Left lung (tissue), 14 donors: ENCODE results near the gene TPBG. TPM values are rescaled to one million over a fixed set of nuclear protein-coding genes. Genes with fewer than 3 reads are reported as not detected.

Source experiments
- ATAC-seq: fragments of 200-7000 bp; cut with Tn5 transposase; one replicate; pipeline ENCODE4 v1.9.1; 2020; ENCODE audit warnings: moderate library complexity
- DNase-seq, 4 donors: peaks; one replicate each; pipeline ENCODE4 v3.0.0-alpha.2; 2013 to 2020
- H3K27ac ChIP-seq, 2 donors: fragments of 200-600 bp; sonication (generic) in 1 of 2; one replicate each; pipeline versions ENCODE4 v1.5.0 to v1.8.0; 2020 to 2021
- H3K27me3 ChIP-seq, 2 donors: fragments of 200-600 bp; sonication (generic) in 1 of 2; one replicate each; pipeline versions ENCODE4 v1.5.0 to v1.8.0; 2020 to 2021
- H3K36me3 ChIP-seq, 2 donors: fragments of 200-600 bp; sonication (generic) in 1 of 2; one replicate each; pipeline versions ENCODE4 v1.5.0 to v1.8.0; 2020 to 2021
- H3K4me1 ChIP-seq, 2 donors: fragments of 200-600 bp; one replicate each; pipeline ENCODE4 v1.8.0; 2021
- H3K4me3 ChIP-seq, 2 donors: fragments of 200-600 bp; sonication (generic) in 1 of 2; one replicate each; pipeline versions ENCODE4 v1.5.0 to v1.8.0; 2020 to 2021; ENCODE audit warnings: mild to moderate bottlenecking in 1 of 2
- H3K9me3 ChIP-seq, 2 donors: fragments of 200-600 bp; sonication (generic) in 1 of 2; one replicate each; pipeline versions ENCODE4 v1.5.0 to v1.8.0; 2020 to 2021
- CTCF ChIP-seq, 2 donors: fragments of 200-600 bp; sonication (generic) in 1 of 2; IDR thresholded peaks; one replicate each; pipeline versions ENCODE4 v1.5.0 to v1.8.0; 2021; ENCODE audit warnings: antibody characterized with exemption in 2 of 2
- intact Hi-C, 2 donors: fragments of 100-400 bp; cut with DNase I; formaldehyde crosslinking; loops; one replicate each; pipeline versions ENCODE4 v1.11.2 to v1.14.2; 2022
- long read RNA-seq, 12 donors: library from polyadenylated mRNA in 2 of 12; unstranded in 2 of 12; transcript quantifications; one replicate each; pipeline ENCODE4 v2.0.0 and lab custom pipeline, GENCODE V29; 2019 to 2026
- polyA plus RNA-seq, 6 donors: library from polyadenylated mRNA; unstranded; fragments of 120-200 nt; gene quantifications; one replicate each; pipeline ENCODE4 v1.2.1, GENCODE V29; 2013; ENCODE audit not compliant: insufficient read length in 6 of 6
- total RNA-seq, 2 donors: library from RNA; stranded (reverse); fragmentation: NEBNext Ultra II Directional; extraction: Animal tissue kit (Norgen Biotek cat#: 25700); gene quantifications; one replicate each; pipeline ENCODE4 v1.2.1, GENCODE V29; 2021
- donor health status: DM: no; HTN: yes; CAD: no.
- donor health status: DM: no; HTN: no; CAD: no.

Gene TPBG
- total RNA-seq (10 to 100 TPM; 12.6 to 19.3 TPM), polyA plus RNA-seq (1 to 10 TPM; 5.1 to 7.9 (median 6.5) TPM)
- long read RNA-seq, donor 1, full-length matches to known transcripts: 13 of 13 reads
- long read RNA-seq, donor 1, partial matches to known transcripts: 0 of 13 reads
- long read RNA-seq, donor 1, other reads (novel, unspliced or antisense): 0 of 13 reads
- long read RNA-seq, donor 2, full-length matches to known transcripts: 5 of 5 reads
- long read RNA-seq, donor 2, partial matches to known transcripts: 0 of 5 reads
- long read RNA-seq, donor 2, other reads (novel, unspliced or antisense): 0 of 5 reads
- long read RNA-seq, donor 3, full-length matches to known transcripts: 4 of 4 reads
- long read RNA-seq, donor 3, partial matches to known transcripts: 0 of 4 reads
- long read RNA-seq, donor 3, other reads (novel, unspliced or antisense): 0 of 4 reads
- long read RNA-seq, donor 4, full-length matches to known transcripts: 13 of 20 reads
- long read RNA-seq, donor 4, partial matches to known transcripts: 0 of 20 reads
- long read RNA-seq, donor 4, other reads (novel, unspliced or antisense): 7 of 20 reads
- long read RNA-seq, donor 5, full-length matches to known transcripts: 4 of 4 reads
- long read RNA-seq, donor 5, partial matches to known transcripts: 0 of 4 reads
- long read RNA-seq, donor 5, other reads (novel, unspliced or antisense): 0 of 4 reads
- long read RNA-seq, donor 6, full-length matches to known transcripts: 2 of 2 reads
- long read RNA-seq, donor 6, partial matches to known transcripts: 0 of 2 reads
- long read RNA-seq, donor 6, other reads (novel, unspliced or antisense): 0 of 2 reads
- long read RNA-seq, donor 7, full-length matches to known transcripts: 1 of 1 reads
- long read RNA-seq, donor 7, partial matches to known transcripts: 0 of 1 reads
- long read RNA-seq, donor 7, other reads (novel, unspliced or antisense): 0 of 1 reads
- long read RNA-seq, donor 8, full-length matches to known transcripts: 3 of 3 reads
- long read RNA-seq, donor 8, partial matches to known transcripts: 0 of 3 reads
- long read RNA-seq, donor 8, other reads (novel, unspliced or antisense): 0 of 3 reads
- long read RNA-seq, donor 9: 0 reads
- long read RNA-seq, donor 10, full-length matches to known transcripts: 3 of 5 reads
- long read RNA-seq, donor 10, partial matches to known transcripts: 0 of 5 reads
- long read RNA-seq, donor 10, other reads (novel, unspliced or antisense): 2 of 5 reads
- long read RNA-seq, donor 11, full-length matches to known transcripts: 9 of 9 reads
- long read RNA-seq, donor 11, partial matches to known transcripts: 0 of 9 reads
- long read RNA-seq, donor 11, other reads (novel, unspliced or antisense): 0 of 9 reads
- long read RNA-seq, donor 12, partial matches to known transcripts: 0 of 1 reads
- long read RNA-seq, donor 12, other reads (novel, unspliced or antisense): 0 of 1 reads

- Histone ChIP-seq H3K36me3 (no peaks in the 10 kb centered on the region), H3K9me3 (no peaks in the 10 kb centered on the region), H3K4me1 (peaks cover 0 to 20% of the 10 kb centered on the region in 2 donors), H3K4me3 (peak within 1 kb of the TSS; percentile 58 to 63), H3K27ac (peak within 1 kb of the TSS; percentile 60 to 81), H3K27me3 (peaks cover 7 to 76% of the 10 kb centered on the region in 2 donors)
- intact Hi-C loops: no loop called here
- no peak for TF ChIP-seq CTCF (IDR thresholded peaks at IDR 0.05)
- DNase-seq (peak; percentile 31 to 83 (median 46)), ATAC-seq (peak; percentile 80)
Observed at GRCh38 chr6:82363428-82364086, at the start of gene TPBG. Gene TPBG, plus strand, starts transcription at chr6:82363817. Its CDS starts 1,145 bp downstream, at chr6:82364962.

GRCh38 chr6:82322386-82322785, 41.2 kb upstream of the TPBG start:
- ATAC-seq (no peak), DNase-seq (no peak)
- no peak overlapping the region for H3K4me3 ChIP-seq
- TF ChIP-seq CTCF (IDR thresholded peaks at IDR 0.05): no peak
- no peak overlapping the region for H3K27ac ChIP-seq
- no peaks in the 10 kb centered on the region for H3K4me1 ChIP-seq
- H3K36me3 ChIP-seq: no peaks in the 10 kb centered on the region
- intact Hi-C loops: no loop called here
- no peaks in the 10 kb centered on the region for H3K27me3 ChIP-seq
- H3K9me3 ChIP-seq: no peaks in the 10 kb centered on the region

- Histone ChIP-seq H3K27me3 (no peaks in the 10 kb centered on the region), H3K4me1 (no peaks in the 10 kb centered on the region), H3K9me3 (no peaks in the 10 kb centered on the region), H3K36me3 (no peaks in the 10 kb centered on the region), H3K4me3 (no peak overlapping the region), H3K27ac (no peak overlapping the region)
- TF ChIP-seq CTCF (IDR thresholded peaks at IDR 0.05): no peak
- DNase-seq: no peak
- intact Hi-C loops: no loop called here
- ATAC-seq: no peak
Observed at GRCh38 chr6:82329766-82330165, 33.9 kb upstream of the TPBG start.

- Histone ChIP-seq H3K27me3 (no peaks in the 10 kb centered on the region), H3K27ac (no peak overlapping the region), H3K4me3 (no peak overlapping the region), H3K36me3 (no peaks in the 10 kb centered on the region), H3K4me1 (no peaks in the 10 kb centered on the region), H3K9me3 (no peaks in the 10 kb centered on the region)
- intact Hi-C loops: no loop called here
- no peak for DNase-seq
- no peak for TF ChIP-seq CTCF (IDR thresholded peaks at IDR 0.05)
- ATAC-seq: no peak
Observed at GRCh38 chr6:82330171-82330804, 33.3 kb upstream of the TPBG start.
